GM08714 (cell line): ENCODE measurements around the gene HSPA1A.
A peak's percentile ranks its signal among the peaks of the same experiment; 100 is the strongest.
"Not testable (repeated sequence)": the region's sequence is repeated elsewhere in the genome, so short reads cannot be mapped to it uniquely, and the experiment has no call there.

Source experiments
- H3K4me3 ChIP-seq: fragments of 200-500 bp; sonication (Bioruptor generic); 2 replicates; pipeline ENCODE4 v1.5.1; 2014; ENCODE audit warnings: mild to moderate bottlenecking, low read length, inconsistent platforms
- ZNF274 ChIP-seq: IDR thresholded peaks from 2 replicates; pipeline ENCODE4 v1.6.1; 2012; ENCODE audit warnings: mild to moderate bottlenecking, low read depth, low read length

HSPA1A gene

GRCh38 chr6:31794294-31794865 lies 21.0 kb upstream of the HSPA1A start:
- TF ChIP-seq ZNF274 = no peak
- peak overlapping the region; percentile 92 for H3K4me3 ChIP-seq

DNA sequence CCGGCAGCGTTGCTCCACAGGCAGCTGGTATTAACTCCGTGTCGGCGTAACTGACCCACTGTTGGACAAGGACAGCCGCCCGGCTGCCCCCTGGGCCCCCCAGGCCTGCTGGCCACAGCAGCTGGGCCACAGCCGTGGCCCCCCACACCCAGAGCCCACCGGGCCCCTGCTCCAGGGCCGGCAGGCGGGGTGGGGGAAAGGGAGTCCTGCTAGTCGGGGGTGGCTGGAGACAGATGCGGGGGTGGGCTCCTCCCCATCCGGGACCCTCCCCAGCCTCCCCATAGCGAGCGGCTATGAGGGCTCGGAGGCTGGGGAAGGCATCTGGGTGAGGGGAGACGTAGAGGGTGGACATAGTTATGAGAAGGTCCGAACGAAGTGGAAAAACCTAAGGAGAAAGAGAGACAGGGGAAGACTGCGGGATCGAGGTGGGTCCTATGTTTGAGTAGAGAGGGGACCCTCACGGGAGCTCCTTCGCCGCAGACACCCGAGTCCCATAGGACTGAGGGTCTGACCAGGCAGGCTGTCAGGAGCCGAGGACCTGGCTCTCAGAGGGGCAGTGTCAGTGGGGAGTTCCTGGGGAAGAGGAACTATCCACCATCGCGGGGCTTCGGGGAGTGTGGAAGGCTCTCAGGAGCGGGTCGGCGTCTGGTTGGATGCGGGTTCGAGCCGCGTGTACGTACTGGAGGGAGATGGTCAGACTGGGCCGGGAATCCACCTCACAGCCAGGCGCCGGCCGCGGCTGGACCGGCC lies 20.3 kb upstream of the HSPA1A start:
- H3K4me3 ChIP-seq = peak overlapping the region; percentile 92
- no peak for TF ChIP-seq ZNF274

DNA sequence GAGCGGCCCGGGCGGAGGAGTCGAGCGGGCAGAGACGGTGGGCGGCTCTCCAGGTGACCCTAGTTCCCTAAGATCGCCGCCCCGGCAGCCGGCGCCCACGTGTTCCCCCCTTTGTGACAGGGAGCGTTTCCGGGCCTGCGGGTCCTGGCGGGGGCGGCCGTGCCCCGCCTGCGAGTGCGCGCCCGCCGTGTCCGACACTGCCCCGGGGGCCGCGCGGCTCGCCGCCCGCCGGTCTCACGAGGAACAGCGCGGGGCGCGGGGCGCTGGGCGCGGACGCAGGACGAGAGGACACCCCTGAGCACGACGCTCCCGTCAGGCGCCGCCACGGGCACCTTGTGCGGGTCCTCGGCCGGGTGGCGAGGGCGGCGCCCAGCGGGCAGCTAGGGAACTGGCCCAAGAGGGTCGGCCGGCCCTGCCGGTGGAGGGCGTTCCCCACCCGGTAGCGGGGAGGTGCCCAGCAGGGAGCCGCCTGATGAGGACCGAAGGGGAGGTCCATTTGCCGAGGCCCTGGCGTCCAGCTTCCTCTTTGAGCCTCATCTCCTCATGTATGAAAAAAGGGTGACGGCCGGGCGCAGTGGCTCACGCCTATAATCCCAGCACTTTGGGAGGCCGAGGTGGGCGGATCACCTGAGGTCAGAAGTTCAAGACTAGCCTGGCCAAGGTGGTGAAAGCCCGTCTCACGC lies 19.6 kb upstream of the HSPA1A start, which contains the start of gene VARS1:
Gene VARS1 (minus strand): TSS at position 137 of the 683 bp plus-strand sequence. CDS start 535 bp downstream, outside the sequence.
- H3K4me3 ChIP-seq = peak within 1 kb of the TSS; percentile 92
- no peak for TF ChIP-seq ZNF274

DNA sequence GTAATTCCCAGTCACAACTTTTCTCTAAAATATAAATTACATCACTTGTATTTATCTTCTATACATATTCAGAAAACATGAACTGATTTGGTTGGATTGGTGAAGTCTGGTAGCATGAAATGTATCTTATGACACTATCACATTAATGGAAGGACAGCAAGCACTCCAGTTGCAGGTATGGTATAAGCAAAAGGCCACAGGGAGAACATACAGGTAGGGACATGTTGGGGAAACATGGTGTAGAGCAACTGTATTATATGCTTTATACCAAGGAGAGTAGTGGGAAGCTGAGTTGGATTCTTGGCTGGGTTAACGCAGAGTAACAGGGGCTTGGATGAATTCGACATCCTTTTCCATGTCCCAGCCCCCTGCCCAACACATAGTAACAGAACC lies 18.4 kb upstream of the HSPA1A start:
- no peak for TF ChIP-seq ZNF274
- no peak overlapping the region for H3K4me3 ChIP-seq

DNA sequence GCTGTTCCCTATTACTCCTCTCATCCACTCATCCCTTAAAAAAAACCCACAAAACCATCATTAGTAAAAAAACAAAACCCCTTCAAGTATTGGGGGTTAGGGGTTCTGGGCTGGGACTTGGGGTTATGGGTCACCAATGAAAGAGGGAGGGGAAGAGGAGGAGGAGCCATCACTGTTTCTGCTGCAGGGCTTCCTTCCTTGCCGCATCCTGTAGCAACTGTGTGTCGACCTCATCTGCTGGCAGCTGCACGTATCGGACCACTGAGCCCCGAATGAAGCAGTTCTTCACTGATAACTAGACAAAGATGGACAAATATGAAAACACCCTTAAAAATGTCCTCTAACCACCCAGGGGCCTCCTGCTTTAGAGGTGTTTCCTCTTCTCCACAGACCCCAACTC lies 17.8 kb upstream of the HSPA1A start:
- no peak for TF ChIP-seq ZNF274
- no peak overlapping the region for H3K4me3 ChIP-seq

DNA sequence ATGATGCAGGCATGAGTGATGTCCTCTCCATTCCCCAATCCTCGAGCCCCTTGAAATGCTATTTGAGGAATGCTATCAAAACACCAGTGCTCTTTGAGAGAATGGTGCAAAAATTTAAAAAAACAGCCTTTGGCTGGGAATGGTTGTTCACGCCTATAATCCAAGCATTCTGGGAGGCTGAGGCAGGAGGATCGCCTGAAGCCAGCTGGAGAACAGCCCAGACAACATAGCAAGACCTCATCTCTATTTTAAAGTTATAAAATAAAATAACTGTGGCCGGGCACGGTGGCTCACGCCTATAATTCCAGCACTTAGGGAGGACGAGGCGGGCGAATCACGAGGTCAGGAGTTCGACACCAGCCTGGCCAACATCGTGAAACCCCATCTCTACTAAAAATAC lies 15.6 kb upstream of the HSPA1A start:
- no peak overlapping the region for H3K4me3 ChIP-seq
- no peak for TF ChIP-seq ZNF274

DNA sequence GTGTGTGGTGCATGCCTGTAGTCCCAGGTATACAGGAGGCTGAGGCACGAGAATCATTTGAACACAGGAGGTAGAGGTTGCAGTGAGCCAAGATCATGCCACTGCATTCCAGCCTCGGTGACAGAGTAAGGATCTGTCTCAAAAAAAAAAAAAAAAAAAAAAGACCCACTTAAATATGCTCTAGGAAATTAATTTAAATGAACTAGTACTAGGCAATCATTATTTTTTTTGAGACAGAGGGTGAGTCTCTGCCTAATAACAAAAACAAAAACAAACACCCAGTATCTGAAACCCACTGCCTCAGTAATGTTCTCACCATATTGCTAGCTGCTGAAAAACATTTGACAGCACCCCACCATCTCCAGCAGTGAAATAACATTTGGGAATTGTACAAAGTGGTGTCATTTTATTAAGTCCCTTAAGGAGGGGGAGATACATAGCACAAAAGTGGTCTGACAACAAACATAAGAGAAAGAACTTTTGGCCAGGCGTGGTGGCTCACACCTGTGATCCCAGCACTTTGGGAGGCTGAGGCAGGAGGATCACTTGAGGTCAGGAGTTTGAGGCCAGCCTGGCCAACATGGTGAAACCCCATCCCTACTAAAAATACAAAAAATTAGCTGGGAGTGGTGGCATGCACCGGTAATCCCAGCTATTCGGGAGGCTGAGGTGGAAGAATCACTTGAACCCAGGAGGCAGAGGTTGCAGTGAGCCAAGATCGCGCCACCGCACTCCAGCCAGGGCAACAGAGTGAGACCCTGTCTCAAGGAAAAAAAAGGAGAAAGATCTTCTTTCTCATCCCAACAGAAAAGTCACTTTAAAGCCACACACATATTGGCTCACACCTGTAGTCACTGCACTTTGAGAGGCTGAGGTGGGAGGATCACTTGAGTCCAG lies 14.1 kb upstream of the HSPA1A start:
- not testable (repeated sequence) for H3K4me3 ChIP-seq

- no peak for TF ChIP-seq ZNF274
- H3K4me3 ChIP-seq = peak overlapping the region; percentile 84
Measured at GRCh38 chr6:31805939-31806469, 9.3 kb upstream of the HSPA1A start.

DNA sequence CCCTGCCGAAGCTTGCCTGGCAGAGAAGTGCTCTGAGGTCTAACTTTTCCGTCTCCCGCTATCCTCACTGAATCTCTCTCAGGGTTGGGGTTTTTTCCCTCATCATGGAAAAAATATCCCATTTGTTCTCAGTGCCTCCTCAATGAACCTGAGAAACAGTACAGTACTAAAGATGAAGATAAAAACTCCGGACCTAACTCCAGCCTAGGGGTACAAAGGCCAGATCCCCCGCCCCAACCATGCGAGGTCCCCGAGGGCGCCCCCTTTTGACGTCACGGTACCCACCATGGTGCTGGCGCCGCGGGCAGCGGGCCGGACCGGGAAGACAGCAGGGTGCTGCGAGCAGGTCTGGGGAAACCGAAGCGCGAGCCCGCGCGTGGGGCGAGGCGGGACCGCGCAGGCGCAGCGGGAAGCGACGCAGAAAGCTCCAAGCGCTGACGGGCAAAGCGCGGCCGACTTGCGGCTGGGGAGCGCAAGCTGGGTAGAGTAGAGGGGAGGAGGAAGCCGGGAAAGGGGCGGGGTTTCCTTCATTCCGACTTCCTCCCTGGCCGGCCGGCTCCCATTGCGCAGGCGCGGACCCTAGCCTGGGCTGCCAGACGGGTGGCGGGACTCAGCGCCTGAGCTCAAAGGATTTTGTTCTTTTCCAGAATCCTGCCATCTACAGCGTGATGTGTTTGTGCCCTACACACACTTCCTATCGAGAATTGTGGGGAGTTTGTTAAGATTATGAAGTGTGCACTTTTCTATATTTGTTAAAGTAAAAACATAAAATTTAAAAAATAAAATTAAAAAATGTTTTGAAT lies 8.7 kb upstream of the HSPA1A start, which contains the start of gene LSM2:
Gene LSM2 (minus strand): TSS at position 497 of the 803 bp plus-strand sequence. CDS start 209 bp downstream, at position 288.
- no peak for TF ChIP-seq ZNF274
- H3K4me3 ChIP-seq = peak within 1 kb of the TSS; percentile 84

DNA sequence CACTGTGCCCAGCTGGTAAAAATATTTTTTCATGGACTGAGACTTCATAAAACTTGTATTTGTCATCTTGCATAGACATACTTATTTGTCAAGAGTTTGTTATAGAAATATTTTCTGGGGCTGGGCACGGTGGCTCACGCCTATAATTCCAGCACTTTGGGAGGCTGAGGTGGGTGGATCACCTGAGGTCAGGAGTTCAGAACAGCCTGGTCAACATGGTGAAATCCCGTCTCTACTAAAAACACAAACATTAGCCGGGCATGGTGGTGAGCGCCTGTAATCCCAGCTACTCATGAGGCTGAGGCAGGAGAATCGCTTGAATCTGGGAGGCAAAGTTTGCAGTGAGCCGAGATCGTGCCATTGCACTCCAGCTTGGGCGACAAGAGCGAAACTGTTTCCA lies 6.7 kb upstream of the HSPA1A start:
- H3K4me3 ChIP-seq = not testable (repeated sequence)

DNA sequence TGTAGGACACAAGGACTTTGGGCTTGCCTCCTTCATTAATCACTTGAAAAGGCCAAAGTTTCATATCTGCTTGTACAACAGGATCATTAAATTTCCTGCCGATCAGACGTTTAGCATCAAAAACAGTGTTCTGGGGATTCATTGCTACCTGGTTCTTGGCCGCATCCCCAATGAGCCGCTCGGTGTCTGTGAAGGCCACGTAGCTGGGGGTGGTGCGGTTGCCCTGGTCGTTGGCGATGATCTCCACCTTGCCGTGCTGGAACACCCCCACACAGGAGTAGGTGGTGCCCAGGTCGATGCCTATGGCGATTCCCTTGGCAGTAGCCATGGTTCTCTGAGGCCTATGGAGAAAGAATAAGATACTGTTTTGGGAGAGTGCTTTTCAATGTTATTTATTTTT lies 3.7 kb upstream of the HSPA1A start:
- no peak for TF ChIP-seq ZNF274

DNA sequence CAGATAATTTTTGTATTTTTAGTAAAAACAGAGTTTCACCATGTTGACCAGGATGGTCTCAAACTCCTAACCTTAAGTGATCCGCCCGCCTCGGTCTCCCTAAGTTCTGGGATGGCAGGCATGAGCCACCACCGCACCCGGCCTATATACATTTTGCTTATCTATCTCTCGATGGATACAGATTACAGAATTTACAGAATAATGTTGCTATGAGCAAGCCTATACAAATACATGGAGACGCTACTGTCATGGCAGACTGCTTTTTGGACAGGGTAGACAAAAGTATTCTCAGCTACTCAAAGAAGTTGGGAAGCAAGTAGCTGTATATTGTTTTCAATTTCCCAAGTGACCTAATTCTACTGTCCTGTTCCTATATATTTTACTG lies 1.9 kb upstream of the HSPA1A start:
- TF ChIP-seq ZNF274 = no peak
- no peak overlapping the region for H3K4me3 ChIP-seq

More for the DNA sequence above, 3.7 kb upstream of the HSPA1A start:
- H3K4me3 ChIP-seq = no peak overlapping the region

- TF ChIP-seq ZNF274 = no peak
Measured at GRCh38 chr6:31814677-31815024, 692 bp upstream of the HSPA1A start.

GRCh38 chr6:31817133-31817928 lies 2.0 kb downstream of the HSPA1A start:
- H3K4me3 ChIP-seq = peak overlapping the region; percentile 42

More at GRCh38 chr6:31814677-31815024, 692 bp upstream of the HSPA1A start:
- peak overlapping the region; percentile 66 for H3K4me3 ChIP-seq

- peak overlapping the region; percentile 42; the same call in 1 of the 2 replicates for H3K4me3 ChIP-seq
Measured at GRCh38 chr6:31817929-31818511, 2.7 kb downstream of the HSPA1A start.
